Loucy (cell line): ENCODE measurements around the gene YAE1.
A peak's percentile ranks its signal among the peaks of the same experiment; 100 is the strongest.

Source experiments
- H2AFZ ChIP-seq: fragments of 200-600 bp; sonication (generic); 2 replicates; pipeline ENCODE4 v1.6.0; 2016; ENCODE audit warnings: antibody characterized with exemption, mild to moderate bottlenecking, low read length, moderate library complexity
- H3F3A ChIP-seq: fragments of 200-600 bp; 2 replicates; pipeline ENCODE4 v1.6.0; 2016; ENCODE audit warnings: antibody characterized with exemption, low read depth, mild to moderate bottlenecking
- H3K27me3 ChIP-seq: fragments of 200-600 bp; sonication (generic); 2 replicates; pipeline ENCODE4 v1.6.1; 2014; ENCODE audit warnings: low read length, mild to moderate bottlenecking; ENCODE audit not compliant: insufficient read depth, poor library complexity, severe bottlenecking
- H3K36me3 ChIP-seq: fragments of 200-600 bp; sonication (generic); 2 replicates; pipeline ENCODE4 v1.6.1; 2016; ENCODE audit warnings: low read length; ENCODE audit not compliant: insufficient read depth
- H3K4me1 ChIP-seq: fragments of 200-600 bp; sonication (generic); 2 replicates; pipeline ENCODE4 v1.5.1; 2014; ENCODE audit warnings: low read length, mild to moderate bottlenecking; ENCODE audit not compliant: insufficient read depth, poor library complexity, severe bottlenecking
- H3K4me2 ChIP-seq: fragments of 200-600 bp; sonication (generic); 2 replicates; pipeline ENCODE4 v1.6.0; 2014; ENCODE audit warnings: antibody characterized with exemption, low read length, low read depth, mild to moderate bottlenecking; ENCODE audit not compliant: poor library complexity, severe bottlenecking
- H3K4me3 ChIP-seq: fragments of 200-600 bp; sonication (generic); 2 replicates; pipeline ENCODE4 v1.5.1; 2014; ENCODE audit warnings: low read length, mild to moderate bottlenecking, mixed read lengths; ENCODE audit not compliant: poor library complexity, severe bottlenecking
- H3K79me2 ChIP-seq: fragments of 200-600 bp; sonication (generic); 2 replicates; pipeline ENCODE4 v1.6.1; 2014; ENCODE audit warnings: low read length; ENCODE audit not compliant: insufficient read depth
- H3K9ac ChIP-seq: fragments of 200-600 bp; sonication (generic); 2 replicates; pipeline ENCODE4 v1.6.0; 2014; ENCODE audit warnings: mild to moderate bottlenecking, low read depth, low read length, moderate library complexity; ENCODE audit not compliant: poor library complexity, severe bottlenecking
- H3K9me2 ChIP-seq: fragments of 200-600 bp; sonication (generic); replicated peaks from 2 replicates; pipeline ENCODE4 v1.6.1; 2016; ENCODE audit warnings: low read depth, low read length, mixed read lengths
- H3K9me3 ChIP-seq: fragments of 200-600 bp; sonication (generic); 2 replicates; pipeline ENCODE4 v1.6.1; 2014; ENCODE audit warnings: mild to moderate bottlenecking, antibody characterized with exemption, low read length, low read depth; ENCODE audit not compliant: insufficient read depth
- H4K20me1 ChIP-seq: fragments of 200-600 bp; sonication (generic); 2 replicates; pipeline ENCODE4 v1.6.0; 2014; ENCODE audit warnings: antibody characterized with exemption, low read length, mild to moderate bottlenecking; ENCODE audit not compliant: insufficient read depth, poor library complexity, severe bottlenecking
- EZH2phosphoT487 ChIP-seq: fragments of 200-600 bp; IDR thresholded peaks from 2 replicates; pipeline ENCODE4 v1.6.1; 2018; ENCODE audit warnings: antibody characterized with exemption, mild to moderate bottlenecking, moderate library complexity, borderline replicate concordance
- TF ChIP-seq, protein P1 (sequence below): fragments of 200-600 bp; sonication (generic); conservative IDR thresholded peaks from 2 replicates; pipeline ENCODE4 v1.5.1; 2014; ENCODE audit warnings: mild to moderate bottlenecking, antibody characterized with exemption, low read length

YAE1 gene, protein sequence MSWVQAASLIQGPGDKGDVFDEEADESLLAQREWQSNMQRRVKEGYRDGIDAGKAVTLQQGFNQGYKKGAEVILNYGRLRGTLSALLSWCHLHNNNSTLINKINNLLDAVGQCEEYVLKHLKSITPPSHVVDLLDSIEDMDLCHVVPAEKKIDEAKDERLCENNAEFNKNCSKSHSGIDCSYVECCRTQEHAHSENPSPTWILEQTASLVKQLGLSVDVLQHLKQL

DNA sequence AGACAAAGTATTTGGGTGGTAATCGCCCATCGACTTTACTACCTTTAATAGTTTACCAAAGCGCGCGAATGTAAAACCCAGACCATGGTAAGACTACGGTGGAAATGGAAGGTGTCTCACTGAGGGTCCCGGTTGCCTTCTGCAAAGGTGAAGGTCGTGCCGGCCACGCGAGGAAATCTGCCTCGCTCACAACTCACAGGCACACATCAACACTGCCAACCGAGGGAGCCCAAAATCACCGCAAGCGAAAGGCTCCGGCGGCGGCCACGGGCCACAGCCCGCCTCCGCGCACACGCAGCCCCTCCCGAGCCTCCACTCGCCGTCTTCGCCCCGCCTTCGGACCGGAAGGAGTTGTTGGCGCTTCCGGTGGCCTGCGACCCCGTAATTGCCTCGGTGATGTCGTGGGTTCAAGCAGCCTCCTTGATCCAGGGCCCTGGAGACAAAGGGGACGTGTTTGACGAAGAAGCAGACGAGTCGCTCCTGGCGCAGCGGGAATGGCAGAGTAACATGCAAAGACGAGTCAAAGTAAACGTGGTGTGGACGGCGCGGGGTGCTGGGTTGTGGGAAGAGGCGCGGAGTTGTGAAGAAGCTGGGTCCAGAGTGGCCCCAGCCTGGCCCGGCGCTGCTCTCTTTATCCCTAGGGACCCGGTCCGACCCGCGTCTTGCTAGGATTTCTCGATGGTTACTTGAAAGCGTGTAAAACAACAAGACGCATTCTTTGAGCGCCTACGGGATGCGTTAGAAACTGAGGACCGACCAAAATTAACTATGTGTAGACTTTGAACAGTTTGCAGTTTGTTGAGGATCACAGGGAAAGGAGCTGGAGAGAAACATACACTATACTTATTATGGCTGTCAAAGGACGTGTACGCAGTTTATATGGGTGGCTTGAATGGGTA lies at the start of gene YAE1:
TSS of gene YAE1 (plus strand) at position 382 of the 899 bp plus-strand sequence. CDS start at position 397, 15 bp downstream.
- peaks cover 31% of the 10 kb centered on the region for H3K79me2 ChIP-seq

DNA sequence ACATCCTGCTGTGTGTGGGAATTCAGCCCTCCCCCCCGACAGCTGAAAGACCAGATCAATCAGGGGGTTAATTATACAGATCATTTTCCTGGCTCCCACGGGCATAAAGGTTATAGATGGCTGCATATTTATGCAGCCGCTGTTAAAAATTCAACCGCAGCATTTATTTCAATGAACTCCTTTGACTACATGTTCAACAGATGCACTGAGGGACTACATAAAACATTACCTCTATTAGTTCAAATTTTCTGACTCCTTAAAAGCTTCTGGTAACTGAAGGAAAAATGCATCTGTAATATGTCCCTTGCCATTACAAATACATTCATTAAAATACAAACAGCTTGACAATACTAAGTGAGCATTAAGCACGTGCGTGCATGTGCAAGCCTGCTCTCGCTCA lies 49.7 kb upstream of the YAE1 start:
- Histone ChIP-seq H4K20me1 (no peaks in the 10 kb centered on the region), H3K9ac (no peak overlapping the region), H3K79me2 (no peaks in the 10 kb centered on the region), H3K4me3 (no peak overlapping the region), H3K9me2 (no peaks in the 10 kb centered on the region), H3K4me2 (no peak overlapping the region), H3F3A (no peaks in the 10 kb centered on the region), H3K27me3 (no peaks in the 10 kb centered on the region), H2AFZ (no peak overlapping the region), H3K4me1 (peaks cover 8% of the 10 kb centered on the region), H3K9me3 (no peaks in the 10 kb centered on the region), H3K36me3 (no peaks in the 10 kb centered on the region)
- no peak for TF ChIP-seq EZH2phosphoT487
- TF ChIP-seq, protein P1, sequence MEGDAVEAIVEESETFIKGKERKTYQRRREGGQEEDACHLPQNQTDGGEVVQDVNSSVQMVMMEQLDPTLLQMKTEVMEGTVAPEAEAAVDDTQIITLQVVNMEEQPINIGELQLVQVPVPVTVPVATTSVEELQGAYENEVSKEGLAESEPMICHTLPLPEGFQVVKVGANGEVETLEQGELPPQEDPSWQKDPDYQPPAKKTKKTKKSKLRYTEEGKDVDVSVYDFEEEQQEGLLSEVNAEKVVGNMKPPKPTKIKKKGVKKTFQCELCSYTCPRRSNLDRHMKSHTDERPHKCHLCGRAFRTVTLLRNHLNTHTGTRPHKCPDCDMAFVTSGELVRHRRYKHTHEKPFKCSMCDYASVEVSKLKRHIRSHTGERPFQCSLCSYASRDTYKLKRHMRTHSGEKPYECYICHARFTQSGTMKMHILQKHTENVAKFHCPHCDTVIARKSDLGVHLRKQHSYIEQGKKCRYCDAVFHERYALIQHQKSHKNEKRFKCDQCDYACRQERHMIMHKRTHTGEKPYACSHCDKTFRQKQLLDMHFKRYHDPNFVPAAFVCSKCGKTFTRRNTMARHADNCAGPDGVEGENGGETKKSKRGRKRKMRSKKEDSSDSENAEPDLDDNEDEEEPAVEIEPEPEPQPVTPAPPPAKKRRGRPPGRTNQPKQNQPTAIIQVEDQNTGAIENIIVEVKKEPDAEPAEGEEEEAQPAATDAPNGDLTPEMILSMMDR: no peak

More for the DNA sequence above, at the start of gene YAE1:
- TF ChIP-seq, protein P1: no peak
- TF ChIP-seq EZH2phosphoT487: no peak
- peaks cover 6% of the 10 kb centered on the region for H3K27me3 ChIP-seq
- H3K36me3 ChIP-seq: no peaks in the 10 kb centered on the region
- H3K9ac ChIP-seq: peak within 1 kb of the TSS; percentile 95
- peak within 1 kb of the TSS; percentile 82 for H3K4me2 ChIP-seq
- peak within 1 kb of the TSS; percentile 95 for H2AFZ ChIP-seq
- peak within 1 kb of the TSS; percentile 98 for H3K4me3 ChIP-seq
- H4K20me1 ChIP-seq: peaks cover 12% of the 10 kb centered on the region
- H3F3A ChIP-seq: no peaks in the 10 kb centered on the region
- no peaks in the 10 kb centered on the region for H3K9me2 ChIP-seq
- no peaks in the 10 kb centered on the region for H3K9me3 ChIP-seq
- peaks cover 20% of the 10 kb centered on the region for H3K4me1 ChIP-seq

DNA sequence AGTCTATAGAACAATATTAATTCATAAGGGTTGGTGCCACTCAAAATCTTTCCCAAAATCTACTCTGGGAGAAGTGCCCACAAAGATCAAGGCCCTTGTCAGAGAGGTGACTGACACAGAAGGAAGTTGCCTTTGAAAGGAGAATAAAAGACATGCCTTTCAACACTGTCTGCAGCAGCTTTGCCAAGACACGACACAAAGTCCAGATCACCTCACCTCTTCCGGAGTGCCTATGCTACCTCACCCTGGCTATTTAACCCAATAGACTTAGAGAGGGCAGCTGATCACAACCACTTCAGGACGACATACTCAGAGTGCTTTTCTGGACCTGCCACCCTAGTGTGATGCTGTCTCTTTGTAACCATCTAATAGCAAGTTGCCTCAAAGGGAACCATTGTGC lies 49.0 kb upstream of the YAE1 start:
- H3K27me3 ChIP-seq: no peaks in the 10 kb centered on the region
- H3K4me2 ChIP-seq: no peak overlapping the region
- H3K36me3 ChIP-seq: no peaks in the 10 kb centered on the region
- no peak for TF ChIP-seq EZH2phosphoT487
- TF ChIP-seq, protein P1: no peak
- peaks cover 8% of the 10 kb centered on the region for H3K4me1 ChIP-seq
- H3K79me2 ChIP-seq: no peaks in the 10 kb centered on the region
- no peaks in the 10 kb centered on the region for H3K9me3 ChIP-seq
- no peaks in the 10 kb centered on the region for H4K20me1 ChIP-seq
- no peak overlapping the region for H3K9ac ChIP-seq
- no peaks in the 10 kb centered on the region for H3F3A ChIP-seq
- no peak overlapping the region; the same call in 1 of the 2 replicates for H2AFZ ChIP-seq
- H3K4me3 ChIP-seq: no peak overlapping the region
- H3K9me2 ChIP-seq: no peaks in the 10 kb centered on the region
